Calu3 (cell line): ENCODE data around the gene AKAP13. TPM values are rescaled to one million over a fixed set of nuclear protein-coding genes. Genes with fewer than 3 reads are reported as not detected.

Experiments
- BruUV-seq: library from RNA; stranded (reverse); fragments of 400-500 nt; replicated peaks from 2 replicates; lab custom pipeline; 2021; lab: Mats Ljungman, UMichigan
- CTCF ChIA-PET: fragments of 300-600 bp; sonication (Branson Sonifier 250); formaldehyde crosslinking; loops from one replicate; lab custom pipeline; 2022; ENCODE audit warnings: antibody characterized with exemption; lab: Charles Lee
- DNase-seq: peaks from one replicate; pipeline ENCODE4 v3.0.0; 2022
- H3K27ac Mint-ChIP-seq: one replicate; pipeline ENCODE4 v1.8.0; 2022; ENCODE audit warnings: mixed read lengths; ENCODE audit not compliant: unreplicated experiment
- H3K27me3 Mint-ChIP-seq: one replicate; pipeline ENCODE4 v1.8.0; 2022; ENCODE audit warnings: mixed read lengths; ENCODE audit not compliant: unreplicated experiment
- H3K36me3 Mint-ChIP-seq: one replicate; pipeline ENCODE4 v1.8.0; 2022; ENCODE audit warnings: mild to moderate bottlenecking, moderate library complexity, mixed read lengths; ENCODE audit not compliant: insufficient read depth, unreplicated experiment
- H3K4me1 Mint-ChIP-seq: one replicate; pipeline ENCODE4 v1.8.0; 2022; ENCODE audit warnings: mild to moderate bottlenecking, low read depth, mixed read lengths; ENCODE audit not compliant: unreplicated experiment
- H3K4me3 Mint-ChIP-seq: one replicate; pipeline ENCODE4 v1.8.0; 2022; ENCODE audit warnings: mild to moderate bottlenecking, low read depth, moderate library complexity, mixed read lengths; ENCODE audit not compliant: unreplicated experiment
- H3K9me3 Mint-ChIP-seq: one replicate; pipeline ENCODE4 v1.8.0; 2022; ENCODE audit warnings: low read depth, mixed read lengths; ENCODE audit not compliant: unreplicated experiment
- intact Hi-C: fragments of 100-400 bp; cut with micrococcal nuclease; formaldehyde crosslinking; loops from one replicate; pipeline ENCODE4 v1.10.0; 2022; ENCODE audit not compliant: unreplicated experiment
- total RNA-seq: library from RNA; stranded (reverse); gene quantifications from 2 replicates; pipeline ENCODE4 v1.2.3, GENCODE V29; 2022
- TF ChIP-seq, protein P1 (sequence below): fragments of 200-600 bp; IDR thresholded peaks from one replicate; pipeline ENCODE4 v1.8.0; 2022; ENCODE audit warnings: antibody characterized with exemption; ENCODE audit not compliant: unreplicated experiment

The AKAP13 gene
- total RNA-seq, 1 experiment from 2014 or later = 145 TPM

DNA sequence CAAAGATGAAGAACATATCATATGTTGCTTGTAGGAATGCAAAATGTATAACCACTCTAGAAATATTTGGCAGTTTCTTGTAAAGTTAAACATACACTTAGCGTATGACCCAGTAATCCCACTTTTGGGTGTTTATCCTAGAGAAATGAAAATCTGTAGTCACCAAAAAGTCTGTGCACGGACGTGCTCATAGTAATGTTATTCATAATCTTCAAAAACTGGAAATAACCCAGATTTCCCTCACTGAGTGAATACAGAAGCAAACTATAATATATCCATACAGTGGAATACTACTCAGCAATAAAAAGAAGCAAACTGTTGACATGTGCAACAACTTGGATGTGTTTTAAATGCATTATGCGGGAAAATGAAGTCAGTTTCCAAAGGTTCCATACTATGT lies 155.9 kb downstream of the AKAP13 start:
- peaks cover 60% of the 10 kb centered on the region for H3K4me1 Mint-ChIP-seq
- H3K4me3 Mint-ChIP-seq = no peak overlapping the region
- peaks cover 19% of the 10 kb centered on the region for H3K36me3 Mint-ChIP-seq
- intact Hi-C loops = no loop called here
- TSS peak; percentile 14 for BruUV-seq
- H3K27me3 Mint-ChIP-seq = no peaks in the 10 kb centered on the region
- no peak for DNase-seq
- H3K27ac Mint-ChIP-seq = no peak overlapping the region
- H3K9me3 Mint-ChIP-seq = no peaks in the 10 kb centered on the region
- CTCF ChIA-PET = interaction anchor here (0.8 kb wide), 1 partner anchor 197 kb away, joined by 6 read pairs; no protein-coding TSS in a partner anchor
- TF ChIP-seq, protein P1, sequence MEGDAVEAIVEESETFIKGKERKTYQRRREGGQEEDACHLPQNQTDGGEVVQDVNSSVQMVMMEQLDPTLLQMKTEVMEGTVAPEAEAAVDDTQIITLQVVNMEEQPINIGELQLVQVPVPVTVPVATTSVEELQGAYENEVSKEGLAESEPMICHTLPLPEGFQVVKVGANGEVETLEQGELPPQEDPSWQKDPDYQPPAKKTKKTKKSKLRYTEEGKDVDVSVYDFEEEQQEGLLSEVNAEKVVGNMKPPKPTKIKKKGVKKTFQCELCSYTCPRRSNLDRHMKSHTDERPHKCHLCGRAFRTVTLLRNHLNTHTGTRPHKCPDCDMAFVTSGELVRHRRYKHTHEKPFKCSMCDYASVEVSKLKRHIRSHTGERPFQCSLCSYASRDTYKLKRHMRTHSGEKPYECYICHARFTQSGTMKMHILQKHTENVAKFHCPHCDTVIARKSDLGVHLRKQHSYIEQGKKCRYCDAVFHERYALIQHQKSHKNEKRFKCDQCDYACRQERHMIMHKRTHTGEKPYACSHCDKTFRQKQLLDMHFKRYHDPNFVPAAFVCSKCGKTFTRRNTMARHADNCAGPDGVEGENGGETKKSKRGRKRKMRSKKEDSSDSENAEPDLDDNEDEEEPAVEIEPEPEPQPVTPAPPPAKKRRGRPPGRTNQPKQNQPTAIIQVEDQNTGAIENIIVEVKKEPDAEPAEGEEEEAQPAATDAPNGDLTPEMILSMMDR = no peak

DNA sequence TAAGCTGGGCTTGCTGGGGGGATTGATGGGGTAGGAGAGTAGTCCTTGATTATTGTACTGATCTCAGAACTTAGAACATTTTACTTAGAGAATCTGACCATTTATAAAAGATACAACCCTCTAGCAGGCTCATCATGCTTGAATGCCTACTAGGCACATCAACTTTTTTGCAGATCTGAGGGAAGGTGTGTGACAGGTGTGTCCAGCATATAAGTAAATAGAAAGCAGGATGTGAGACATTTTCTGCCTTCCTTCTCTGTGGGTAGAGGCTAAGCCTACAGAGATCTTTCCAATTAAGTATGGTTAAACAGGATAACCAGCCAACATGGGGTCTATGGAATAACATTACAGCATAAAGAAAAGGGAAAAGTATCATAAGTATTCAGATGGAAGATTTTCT lies 159.1 kb downstream of the AKAP13 start:
- Mint-ChIP-seq H3K36me3 (peaks cover 17% of the 10 kb centered on the region), H3K27me3 (no peaks in the 10 kb centered on the region), H3K9me3 (no peaks in the 10 kb centered on the region), H3K27ac (no peak overlapping the region), H3K4me3 (no peak overlapping the region), H3K4me1 (peaks cover 62% of the 10 kb centered on the region)
- CTCF ChIA-PET = interaction anchor here (0.8 to 1.0 kb wide), 2 partner anchors 11 to 140 kb away, joined by 3 read pairs; no protein-coding TSS in a partner anchor
- BruUV-seq = no TSS peak
- no peak for DNase-seq
- TF ChIP-seq, protein P1 = no peak
- intact Hi-C loops = no loop called here

DNA sequence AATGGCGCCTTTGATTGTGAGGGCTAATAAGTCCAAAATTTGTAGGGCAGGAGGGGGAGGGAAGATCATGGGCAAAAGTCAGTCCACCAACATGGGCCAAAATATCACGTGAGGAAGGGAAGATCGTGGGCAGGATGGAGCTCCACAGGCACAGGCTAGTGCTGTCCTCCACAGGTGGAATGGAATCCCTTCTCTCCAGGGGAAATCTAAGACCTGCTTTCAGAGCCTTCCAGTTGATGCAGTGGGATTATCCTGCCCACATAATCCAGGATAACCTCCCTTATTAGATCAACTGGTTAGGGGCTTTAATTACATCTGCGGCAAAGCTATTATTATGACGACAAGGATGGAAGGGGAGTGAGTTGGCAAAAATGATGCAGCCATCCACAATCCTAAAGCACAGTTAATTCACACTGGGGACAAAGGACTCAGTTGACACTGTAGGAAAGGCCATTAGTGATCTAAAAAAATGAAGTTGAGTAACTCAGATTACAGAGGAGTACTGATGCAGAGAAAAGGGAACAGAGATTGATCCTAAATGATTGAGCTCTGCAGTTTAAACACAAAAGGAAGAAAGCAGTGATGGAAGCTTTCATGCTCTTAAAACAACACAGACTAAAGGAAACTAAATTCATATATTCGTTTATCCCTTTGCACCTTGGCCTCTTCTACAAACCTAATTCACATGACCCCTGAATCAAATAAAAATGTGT lies 159.8 kb downstream of the AKAP13 start:
- no peak for DNase-seq
- TF ChIP-seq, protein P1 = no peak
- H3K27me3 Mint-ChIP-seq = no peaks in the 10 kb centered on the region
- H3K27ac Mint-ChIP-seq = no peak overlapping the region
- peaks cover 17% of the 10 kb centered on the region for H3K36me3 Mint-ChIP-seq
- no peak overlapping the region for H3K4me3 Mint-ChIP-seq
- no TSS peak for BruUV-seq
- H3K9me3 Mint-ChIP-seq = no peaks in the 10 kb centered on the region
- intact Hi-C loops = loop anchor here (5.0 kb wide), 1 partner anchor 122 kb away; no protein-coding TSS in a partner anchor
- peaks cover 66% of the 10 kb centered on the region for H3K4me1 Mint-ChIP-seq
- CTCF ChIA-PET = interaction anchor here (0.8 kb wide), 1 partner anchor 140 kb away, joined by 3 read pairs; no protein-coding TSS in a partner anchor

DNA sequence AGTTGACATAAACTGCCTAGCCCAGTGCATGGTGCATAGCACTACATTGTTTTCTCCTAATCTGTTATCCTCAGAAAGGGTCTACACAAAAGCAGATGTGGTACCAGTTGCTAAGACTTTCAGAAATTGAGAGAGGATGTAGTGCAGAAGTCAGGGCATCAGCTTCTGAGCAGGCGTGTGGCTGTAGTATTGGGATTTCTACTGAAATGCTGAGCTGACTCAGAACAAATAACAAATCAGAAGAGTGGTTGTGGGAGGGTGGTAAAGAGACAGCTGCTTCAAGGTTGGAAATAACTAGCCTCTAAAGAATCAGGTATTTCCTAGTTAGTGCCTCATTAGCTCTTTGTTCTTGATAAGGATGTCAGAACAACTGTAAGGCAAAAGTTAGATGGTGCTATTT lies 161.3 kb downstream of the AKAP13 start:
- no peak for DNase-seq

More for the DNA sequence above, 161.3 kb downstream of the AKAP13 start:
- H3K36me3 Mint-ChIP-seq = peaks cover 16% of the 10 kb centered on the region
- TF ChIP-seq, protein P1 = no peak
- intact Hi-C loops = loop anchor here (2.0 to 5.0 kb wide), 2 partner anchors 41 to 121 kb away; no protein-coding TSS in a partner anchor
- no peaks in the 10 kb centered on the region for H3K27me3 Mint-ChIP-seq
- no peak overlapping the region for H3K4me3 Mint-ChIP-seq
- H3K9me3 Mint-ChIP-seq = no peaks in the 10 kb centered on the region
- BruUV-seq = no TSS peak
- CTCF ChIA-PET = interaction anchor here (1.8 kb wide), 1 partner anchor 53 kb away, joined by 4 read pairs; no protein-coding TSS in a partner anchor
- H3K27ac Mint-ChIP-seq = peak overlapping the region; percentile 15
- H3K4me1 Mint-ChIP-seq = peaks cover 74% of the 10 kb centered on the region
